HepG2 (cell line): Measurements from ENCODE around the gene RAC3. TPM values are rescaled to one million over a fixed set of nuclear protein-coding genes. Genes with fewer than 3 reads are reported as not detected.

Experiments used
- ATF7 ChIP-seq, 2 experiments: fragments of 450-650 bp in 1 of 2; sonication (generic) in 1 of 2; formaldehyde crosslinking in 1 of 2; IDR thresholded peaks; 2 replicates each; pipeline versions ENCODE4 v1.4.0 to v1.6.1; 2016 to 2020; ENCODE audit warnings: antibody characterized with exemption in 1 of 2, mild to moderate bottlenecking in 1 of 2, missing genetic modification reagents in 1 of 2
- CCAR2 ChIP-seq: fragments of 200-400 bp; formaldehyde crosslinking; optimal IDR thresholded peaks from 2 replicates; pipeline ENCODE3; 2018; ENCODE audit warnings: low read depth, mild to moderate bottlenecking, low read length, moderate library complexity
- FOXA1 ChIP-seq, 2 experiments: fragments of 450-650 bp in 1 of 2; sonication (generic) in 1 of 2; formaldehyde crosslinking in 1 of 2; IDR thresholded peaks; 2 replicates each; pipeline versions ENCODE4 v1.4.0 to v1.6.1; 2016 to 2020; ENCODE audit warnings: missing genetic modification reagents in 1 of 2
- HIVEP1 ChIP-seq: sonication (generic); formaldehyde crosslinking; IDR thresholded peaks from 2 replicates; pipeline ENCODE4 v1.4.0; 2020; ENCODE audit warnings: mild to moderate bottlenecking, missing genetic modification reagents
- HMG20B ChIP-seq: conservative IDR thresholded peaks from 2 replicates; pipeline ENCODE4 v1.6.1; 2016; ENCODE audit warnings: missing genetic modification reagents, missing compliant biosample characterization
- HNRNPL ChIP-seq: fragments of 200-400 bp; formaldehyde crosslinking; IDR thresholded peaks from 2 replicates; pipeline ENCODE4 v1.6.1; 2017; ENCODE audit warnings: mild to moderate bottlenecking, low read depth, low read length
- MAZ ChIP-seq, 2 experiments: sonication (generic) in 1 of 2; formaldehyde crosslinking in 1 of 2; IDR thresholded peaks; 2 replicates each; pipeline versions ENCODE4 v1.5.0 to v1.6.1; 2012 to 2020; ENCODE audit warnings: low read depth in 2 of 2, mild to moderate bottlenecking in 2 of 2, borderline replicate concordance in 1 of 2, improper control_type of control experiment in 1 of 2, low read length in 1 of 2, missing genetic modification reagents in 1 of 2, moderate library complexity in 1 of 2
- MIXL1 ChIP-seq: IDR thresholded peaks from 2 replicates; pipeline ENCODE4 v1.6.1; 2016
- NKX3-1 ChIP-seq: sonication (generic); formaldehyde crosslinking; IDR thresholded peaks from 2 replicates; pipeline ENCODE4 v1.5.0; 2020; ENCODE audit warnings: missing genetic modification reagents
- PHB2 ChIP-seq: fragments of 450-650 bp; IDR thresholded peaks from 2 replicates; pipeline ENCODE4 v1.6.1; 2018; ENCODE audit not compliant: partially characterized antibody
- POLR2G ChIP-seq: fragments of 200-400 bp; formaldehyde crosslinking; IDR thresholded peaks from 2 replicates; pipeline ENCODE4 v1.6.1; 2018; ENCODE audit warnings: mild to moderate bottlenecking, low read depth, low read length, moderate library complexity
- PRPF4 ChIP-seq: fragments of 200-400 bp; formaldehyde crosslinking; IDR thresholded peaks from 2 replicates; pipeline ENCODE4 v1.6.1; 2016; ENCODE audit warnings: low read length, low read depth; ENCODE audit not compliant: poor library complexity, severe bottlenecking
- SALL1 ChIP-seq: sonication (generic); formaldehyde crosslinking; IDR thresholded peaks from 2 replicates; pipeline ENCODE4 v1.8.0; 2022; ENCODE audit warnings: mild to moderate bottlenecking, missing genetic modification reagents
- TMF1 ChIP-seq: sonication (generic); formaldehyde crosslinking; IDR thresholded peaks from 2 replicates; pipeline ENCODE4 v1.8.1; 2022; ENCODE audit warnings: low read depth, missing genetic modification reagents
- ZMYM4 ChIP-seq: sonication (generic); formaldehyde crosslinking; IDR thresholded peaks from 2 replicates; pipeline ENCODE4 v1.8.1; 2023; ENCODE audit warnings: mild to moderate bottlenecking, missing genetic modification reagents
- ZNF441 ChIP-seq: sonication (generic); formaldehyde crosslinking; IDR thresholded peaks from 2 replicates; pipeline ENCODE4 v1.7.0; 2021; ENCODE audit warnings: missing genetic modification reagents, borderline replicate concordance
- ZNF512 ChIP-seq: sonication (generic); formaldehyde crosslinking; IDR thresholded peaks from 2 replicates; pipeline ENCODE4 v1.4.0; 2020; ENCODE audit warnings: mild to moderate bottlenecking, missing genetic modification reagents
- ZNF552 ChIP-seq: sonication (generic); formaldehyde crosslinking; IDR thresholded peaks from 2 replicates; pipeline ENCODE4 v1.9.0; 2022; ENCODE audit warnings: missing genetic modification reagents, mild to moderate bottlenecking, borderline replicate concordance
- ZNF572 ChIP-seq: sonication (generic); formaldehyde crosslinking; IDR thresholded peaks from 2 replicates; pipeline ENCODE4 v1.5.1; 2020; ENCODE audit warnings: mild to moderate bottlenecking, missing genetic modification reagents
- ZNF629 ChIP-seq: sonication (generic); formaldehyde crosslinking; conservative IDR thresholded peaks from 2 replicates; pipeline ENCODE4 v1.5.0; 2020; ENCODE audit warnings: missing genetic modification reagents
- ZNF644 ChIP-seq: IDR thresholded peaks from 2 replicates; pipeline ENCODE4 v1.6.1; 2016; ENCODE audit warnings: low read depth
- ZNF773 ChIP-seq: sonication (generic); formaldehyde crosslinking; IDR thresholded peaks from 2 replicates; pipeline ENCODE4 v1.4.0; 2020; ENCODE audit warnings: missing genetic modification reagents, borderline replicate concordance
- ZSCAN12 ChIP-seq: sonication (generic); formaldehyde crosslinking; IDR thresholded peaks from 2 replicates; pipeline ENCODE4 v1.9.0; 2021; ENCODE audit warnings: mild to moderate bottlenecking, missing genetic modification reagents
- ZSCAN20 ChIP-seq: sonication (generic); formaldehyde crosslinking; IDR thresholded peaks from 2 replicates; pipeline ENCODE4 v1.4.0; 2020; ENCODE audit warnings: missing genetic modification reagents, mild to moderate bottlenecking, borderline replicate concordance
- polyA plus RNA-seq, 8 experiments: library from polyadenylated mRNA; depleted of rRNA in 3 of 8; stranded (reverse) in 7 of 8; unstranded in 1 of 8; fragments of >200 nt; fragmentation: Illumina TruSeq in 4 of 8; extraction: Trizol in 4 of 8; gene quantifications; 2 replicates each; pipeline versions ENCODE4 v1.2.1 to v1.2.3, GENCODE V29; 2011 to 2016; ENCODE audit warnings: low read depth in 4 of 8, missing spikeins in 1 of 8, mixed read lengths in 1 of 8; ENCODE audit not compliant: insufficient read depth in 1 of 8
- total RNA-seq, 5 experiments: library from RNA; depleted of rRNA; stranded (reverse); fragments of >200 nt; fragmentation: Illumina TruSeq; extraction: Trizol; gene quantifications; 2 replicates each; pipeline ENCODE4 v1.2.3, GENCODE V29; 2016; ENCODE audit warnings: low read depth in 1 of 5
- TF ChIP-seq, protein P1 (sequence below): sonication (generic); formaldehyde crosslinking; IDR thresholded peaks from 2 replicates; pipeline ENCODE4 v1.5.0; 2020; ENCODE audit warnings: missing genetic modification reagents

Gene RAC3
- total and polyA plus RNA-seq, 2 of the 13 experiments (the other 11 are each of a cell fraction or from before 2014, with no cell fraction given): 10.5 to 21.3 TPM

DNA sequence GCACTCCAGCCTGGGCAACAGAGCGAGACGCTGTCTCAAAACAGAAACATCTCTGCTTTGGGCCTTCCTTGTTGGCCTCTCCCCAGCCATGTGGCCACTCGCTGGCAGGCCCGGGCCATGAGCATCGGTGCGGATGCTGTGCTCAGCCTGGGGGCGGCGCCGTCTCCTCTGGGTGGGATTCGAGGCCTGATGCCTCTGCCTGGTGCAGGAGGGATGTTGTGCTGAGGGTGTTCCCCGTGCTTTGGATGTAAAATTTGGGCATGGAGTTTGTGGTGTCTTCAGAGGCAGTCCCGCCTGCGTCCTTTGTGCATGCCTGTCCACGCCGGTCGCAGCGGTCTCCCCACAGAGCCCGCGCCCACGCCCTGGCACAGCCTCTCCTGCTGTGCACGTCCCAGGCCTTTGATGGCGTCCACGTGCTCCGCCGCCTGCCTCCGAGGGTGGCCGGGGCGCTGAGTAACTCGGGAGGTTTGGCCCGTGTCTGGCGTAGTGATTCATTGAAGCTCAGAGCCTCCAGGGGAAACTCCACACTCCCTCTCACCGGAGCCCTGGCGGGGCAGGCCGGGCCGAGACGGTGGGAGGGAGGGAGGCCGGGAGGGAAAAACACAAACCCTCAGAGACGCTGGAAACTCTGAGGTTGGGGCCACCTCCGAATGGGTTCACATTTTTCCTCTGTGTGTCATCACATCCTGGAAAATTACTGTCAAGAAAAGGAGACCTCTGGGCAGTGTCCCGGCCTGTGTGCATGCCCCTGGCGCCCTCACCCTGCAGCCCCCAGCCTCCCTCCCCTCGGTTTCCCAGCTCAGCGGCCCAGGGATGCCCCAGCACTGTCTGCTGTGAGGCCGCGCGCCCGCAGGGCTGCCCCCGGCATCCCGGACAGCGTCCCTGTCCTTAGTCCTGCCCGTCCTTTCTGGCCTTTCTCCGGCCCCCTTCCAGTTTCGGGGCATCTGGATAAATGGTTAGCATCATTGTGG is 27.8 kb upstream of the RAC3 start (continued):
- no peak for TF ChIP-seq ZNF773 (CRISPR knock-in tag)
- no peak for TF ChIP-seq ATF7 (IDR thresholded peaks at IDR 0.05)
- no peak for TF ChIP-seq ATF7 (CRISPR knock-in tag; IDR thresholded peaks at IDR 0.05)
- no peak for TF ChIP-seq MIXL1 (CRISPR knock-in tag)
- TF ChIP-seq NKX3-1: peak; percentile 84
- TF ChIP-seq HIVEP1 (CRISPR knock-in tag): peak; percentile 96
- TF ChIP-seq POLR2G: peak; percentile 76
- TF ChIP-seq MAZ (IDR thresholded peaks at IDR 0.05; ENCODE audit: borderline replicate concordance, low read depth, low read length): peak; percentile 85
- peak; percentile 88 for TF ChIP-seq MAZ (CRISPR knock-in tag; IDR thresholded peaks at IDR 0.05; ENCODE audit: low read depth)
- peak; percentile 80; the same call in 1 of the 2 replicates for TF ChIP-seq ZSCAN20
- TF ChIP-seq TMF1 (CRISPR knock-in tag): 0 out of 2 replicates have a peak, but pooled peaks have one; percentile 39
- no peak for TF ChIP-seq ZNF644
- TF ChIP-seq ZMYM4 (CRISPR knock-in tag): no peak
- TF ChIP-seq PHB2: no peak
- TF ChIP-seq HNRNPL: peak; percentile 94
- TF ChIP-seq FOXA1 (IDR thresholded peaks at IDR 0.05): no peak
- no peak; the same call in 1 of the 2 replicates for TF ChIP-seq FOXA1 (CRISPR knock-in tag; IDR thresholded peaks at IDR 0.05)
- TF ChIP-seq ZNF572 (CRISPR knock-in tag): no peak
- TF ChIP-seq, protein P1, sequence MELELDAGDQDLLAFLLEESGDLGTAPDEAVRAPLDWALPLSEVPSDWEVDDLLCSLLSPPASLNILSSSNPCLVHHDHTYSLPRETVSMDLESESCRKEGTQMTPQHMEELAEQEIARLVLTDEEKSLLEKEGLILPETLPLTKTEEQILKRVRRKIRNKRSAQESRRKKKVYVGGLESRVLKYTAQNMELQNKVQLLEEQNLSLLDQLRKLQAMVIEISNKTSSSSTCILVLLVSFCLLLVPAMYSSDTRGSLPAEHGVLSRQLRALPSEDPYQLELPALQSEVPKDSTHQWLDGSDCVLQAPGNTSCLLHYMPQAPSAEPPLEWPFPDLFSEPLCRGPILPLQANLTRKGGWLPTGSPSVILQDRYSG: no peak
- peak; percentile 74 for TF ChIP-seq SALL1
- peak; percentile 40 for TF ChIP-seq ZNF629 (CRISPR knock-in tag)
- TF ChIP-seq ZNF512 (CRISPR knock-in tag): 0 out of 2 replicates have a peak, but pooled peaks have one; percentile 70
- peak; percentile 77; the same call in 1 of the 2 replicates for TF ChIP-seq ZNF441
- TF ChIP-seq ZSCAN12 (CRISPR knock-in tag): peak; percentile 22; the same call in 1 of the 2 replicates
- TF ChIP-seq ZNF552 (CRISPR knock-in tag): peak; percentile 88
- TF ChIP-seq HMG20B (CRISPR knock-in tag): peak; percentile 64; the same call in 1 of the 2 replicates
- no peak for TF ChIP-seq CCAR2
- peak; percentile 10 for TF ChIP-seq PRPF4
